NCI-H774 (cell line): ENCODE measurements around the gene KASH5.

Experiments
- DNase-seq: peaks from one replicate; lab custom pipeline; 2025; lab: John Stamatoyannopoulos, UW

Gene KASH5

GRCh38 chr19:49422407-49423070, 34.5 kb downstream of the KASH5 start:
- no peak for DNase-seq

GRCh38 chr19:49423071-49423984, 35.3 kb downstream of the KASH5 start, which contains the start of gene PTH2:
Gene PTH2, minus strand, starts transcription at chr19:49423441. Its CDS starts 102 bp downstream, at chr19:49423339.
- no peak for DNase-seq

GRCh38 chr19:49423985-49424303, 35.9 kb downstream of the KASH5 start:
- no peak for DNase-seq

GRCh38 chr19:49425178-49425577, 37.1 kb downstream of the KASH5 start, which contains the start of gene GFY:
Gene GFY, plus strand, starts transcription at chr19:49425388. Its CDS starts 1,043 bp downstream, at chr19:49426431.
- DNase-seq = no peak

GRCh38 chr19:49425922-49426592, 38.0 kb downstream of the KASH5 start:
- no peak for DNase-seq

GRCh38 chr19:49427339-49427738, 39.3 kb downstream of the KASH5 start:
- no peak for DNase-seq

GRCh38 chr19:49427855-49428546, 40.0 kb downstream of the KASH5 start:
- DNase-seq = no peak

- no peak for DNase-seq
Measured at GRCh38 chr19:49428547-49429451, 40.8 kb downstream of the KASH5 start.

GRCh38 chr19:49430172-49430677, 42.2 kb downstream of the KASH5 start:
- no peak for DNase-seq

- DNase-seq = no peak
Measured at GRCh38 chr19:49430678-49431329, 42.8 kb downstream of the KASH5 start.

GRCh38 chr19:49431330-49431749, 43.3 kb downstream of the KASH5 start:
- DNase-seq = no peak

GRCh38 chr19:49432141-49433073, 44.4 kb downstream of the KASH5 start:
- DNase-seq = no peak

- DNase-seq = no peak
Measured at GRCh38 chr19:49433240-49433901, 45.3 kb downstream of the KASH5 start.

GRCh38 chr19:49434907-49435583, 47.0 kb downstream of the KASH5 start:
- DNase-seq = no peak

- no peak for DNase-seq
Measured at GRCh38 chr19:49435670-49436069, 47.6 kb downstream of the KASH5 start.

GRCh38 chr19:49436381-49437017, 48.5 kb downstream of the KASH5 start:
- no peak for DNase-seq

GRCh38 chr19:49437231-49437630, 49.2 kb downstream of the KASH5 start:
- DNase-seq = no peak
